Caki2 (cell line): ENCODE data around the gene C16orf86. TPM values are rescaled to one million over a fixed set of nuclear protein-coding genes. Genes with fewer than 3 reads are reported as not detected.
"Not testable (repeated sequence)": the region's sequence is repeated elsewhere in the genome, so short reads cannot be mapped to it uniquely, and the experiment has no call there.

ENCODE experiments used
- DNase-seq: peaks from one replicate; pipeline ENCODE4 v3.0.0-alpha.2; 2015; ENCODE audit warnings: low read depth
- in situ Hi-C: cut with HindIII; loops from 2 replicates; pipeline ENCODE4 v1.10.0; 2016; ENCODE audit warnings: low sequenced_read_pairs, low pct_unique_long_range_greater_than_20kb, mixed read lengths
- total RNA-seq: library from RNA; depleted of rRNA; stranded (reverse); fragments of >200 nt; shearing (Covaris generic); gene quantifications from 2 replicates; pipeline ENCODE4 v1.2.3, GENCODE V29; 2014; ENCODE audit warnings: low replicate concordance

Gene C16orf86
- total RNA-seq, 1 experiment from 2014 or later, result not detected

DNA sequence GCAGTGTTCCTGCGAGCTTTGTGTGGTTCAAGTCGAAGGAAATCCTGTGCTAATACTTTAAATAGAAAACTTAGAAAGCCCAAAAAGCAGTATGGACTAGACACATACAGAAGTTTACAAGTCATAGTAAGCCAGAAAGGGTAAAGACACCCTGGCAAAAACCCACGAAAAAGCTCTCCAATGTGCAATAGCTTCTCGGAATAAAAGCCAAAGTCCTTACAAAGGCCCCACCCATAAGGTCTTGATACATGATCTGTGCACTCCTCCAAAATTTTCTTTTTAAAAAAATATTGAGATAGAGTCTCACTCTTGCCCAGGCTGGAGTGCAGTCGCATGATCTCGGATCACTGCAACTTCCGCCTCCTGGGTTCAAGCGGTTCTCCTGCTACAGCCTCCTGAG, 10.3 kb downstream of the C16orf86 start:
- in situ Hi-C loops, result no loop called here
- no peak for DNase-seq

DNA sequence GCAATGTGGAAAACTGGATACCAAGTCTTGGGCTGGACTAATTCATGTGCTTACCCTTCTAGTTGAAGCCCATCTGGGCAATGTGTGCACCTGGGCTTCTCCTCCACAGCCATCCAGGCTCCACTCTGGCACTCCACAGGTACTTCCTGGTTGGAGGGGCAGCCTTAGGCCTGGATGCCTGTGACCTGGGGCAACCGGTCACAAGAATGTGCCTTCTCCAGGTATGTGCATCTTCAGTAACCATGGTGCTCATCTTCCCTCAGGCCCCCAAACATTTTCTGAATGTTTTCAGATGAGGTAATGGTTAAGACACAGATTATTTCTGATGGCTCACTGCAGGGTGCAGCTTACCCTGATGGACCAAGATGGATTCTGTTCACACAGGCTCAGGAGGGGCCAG, 11.1 kb downstream of the C16orf86 start:
- in situ Hi-C loops, result no loop called here

DNA sequence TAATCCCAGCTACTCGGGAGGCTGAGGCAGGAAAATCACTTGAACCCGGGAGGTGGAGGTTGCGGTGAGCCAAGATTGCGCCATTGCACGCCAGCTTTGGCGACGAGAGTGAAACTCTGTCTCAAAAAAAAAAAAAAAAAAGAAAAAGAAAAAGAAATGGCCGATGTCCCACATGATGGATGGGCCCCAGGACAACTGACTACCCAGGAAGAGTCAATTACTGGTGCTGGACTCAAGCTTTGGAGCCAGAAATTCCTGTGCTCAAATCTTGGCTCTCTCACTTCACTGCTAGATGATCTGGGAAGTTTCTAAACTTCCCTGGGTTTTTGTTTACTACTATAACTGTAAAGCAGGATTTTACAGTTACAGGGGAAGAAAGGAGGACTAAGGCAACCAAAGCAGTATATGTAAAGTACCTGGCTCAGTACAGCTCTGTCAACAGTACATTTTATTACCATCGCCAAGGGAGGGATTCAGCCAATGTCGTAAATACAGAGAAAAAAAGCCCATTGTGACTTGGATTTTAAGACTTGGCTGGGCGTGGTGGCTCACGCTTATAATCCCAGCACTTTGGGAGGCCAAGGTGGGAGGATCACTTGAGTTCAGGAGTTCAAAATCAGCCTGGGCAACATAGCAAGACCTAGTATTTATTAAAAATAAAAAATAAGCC, 11.9 kb downstream of the C16orf86 start:
- in situ Hi-C loops, result no loop called here
- no peak for DNase-seq

More for the DNA sequence above, 11.1 kb downstream of the C16orf86 start:
- DNase-seq, result no peak

DNA sequence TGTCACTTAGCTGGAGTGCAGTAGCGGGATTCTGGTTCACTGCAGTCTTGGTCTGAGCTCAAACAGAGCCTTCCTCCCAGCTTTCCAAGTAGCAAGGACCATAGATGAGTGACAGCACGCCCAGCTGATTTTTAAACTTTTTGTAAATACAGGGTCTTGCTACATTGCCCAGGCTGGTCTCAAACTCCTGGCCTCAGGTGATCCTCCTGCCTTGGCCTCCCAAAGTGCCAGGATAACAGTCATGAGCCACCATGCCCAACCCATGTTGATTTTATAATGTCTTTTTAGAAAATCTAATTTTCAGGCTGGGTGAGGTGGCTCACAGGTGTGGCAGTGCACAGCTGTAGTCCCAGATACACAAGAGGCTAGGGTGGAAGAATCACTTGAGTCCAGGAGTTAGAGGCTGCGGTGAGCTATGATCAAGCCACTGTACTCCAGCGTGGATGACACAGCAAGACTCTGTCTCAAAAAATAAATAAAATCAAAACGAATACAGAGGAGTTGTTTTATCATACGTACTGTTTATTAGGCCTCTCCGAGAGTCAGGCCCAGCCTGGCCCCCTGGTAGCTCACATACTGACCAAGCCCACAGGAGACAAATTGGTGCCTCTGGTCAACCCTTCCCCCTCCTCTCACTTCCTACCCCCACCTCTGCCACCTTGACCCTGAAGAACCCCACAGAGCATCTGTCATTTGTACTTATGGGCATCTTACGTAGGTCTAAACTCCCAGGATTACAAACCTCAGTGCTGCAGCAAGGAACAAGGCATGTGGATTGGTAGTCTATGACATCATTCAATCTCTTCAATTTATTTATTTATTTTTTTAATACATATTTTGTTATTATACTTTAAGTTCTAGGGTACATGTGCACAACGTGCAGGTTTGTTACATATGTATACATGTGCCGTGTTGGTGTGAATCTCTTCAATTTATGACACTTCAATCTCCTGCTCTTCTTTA, 13.6 kb downstream of the C16orf86 start:
- in situ Hi-C loops, result no loop called here
- no peak for DNase-seq

DNA sequence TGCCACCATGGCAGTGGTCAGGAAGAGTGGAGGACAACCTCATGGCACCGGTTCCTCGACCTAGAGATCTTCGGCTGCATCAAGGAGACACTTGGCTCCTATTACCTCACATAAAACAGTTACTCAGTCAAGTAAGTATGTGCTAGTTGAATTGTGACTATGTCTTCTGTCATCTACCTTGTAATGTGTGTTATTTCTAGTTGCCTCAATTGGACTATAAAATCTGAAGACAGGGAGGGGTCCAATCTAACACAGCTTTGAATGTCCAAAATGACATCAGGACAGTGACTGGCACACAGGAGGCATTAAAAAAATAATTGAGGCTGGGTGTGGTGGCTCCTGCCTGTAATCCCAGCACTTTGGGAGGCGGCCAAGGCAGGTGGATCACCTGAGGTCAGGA, 17.2 kb downstream of the C16orf86 start:
- no peak for DNase-seq
- in situ Hi-C loops, result no loop called here

DNA sequence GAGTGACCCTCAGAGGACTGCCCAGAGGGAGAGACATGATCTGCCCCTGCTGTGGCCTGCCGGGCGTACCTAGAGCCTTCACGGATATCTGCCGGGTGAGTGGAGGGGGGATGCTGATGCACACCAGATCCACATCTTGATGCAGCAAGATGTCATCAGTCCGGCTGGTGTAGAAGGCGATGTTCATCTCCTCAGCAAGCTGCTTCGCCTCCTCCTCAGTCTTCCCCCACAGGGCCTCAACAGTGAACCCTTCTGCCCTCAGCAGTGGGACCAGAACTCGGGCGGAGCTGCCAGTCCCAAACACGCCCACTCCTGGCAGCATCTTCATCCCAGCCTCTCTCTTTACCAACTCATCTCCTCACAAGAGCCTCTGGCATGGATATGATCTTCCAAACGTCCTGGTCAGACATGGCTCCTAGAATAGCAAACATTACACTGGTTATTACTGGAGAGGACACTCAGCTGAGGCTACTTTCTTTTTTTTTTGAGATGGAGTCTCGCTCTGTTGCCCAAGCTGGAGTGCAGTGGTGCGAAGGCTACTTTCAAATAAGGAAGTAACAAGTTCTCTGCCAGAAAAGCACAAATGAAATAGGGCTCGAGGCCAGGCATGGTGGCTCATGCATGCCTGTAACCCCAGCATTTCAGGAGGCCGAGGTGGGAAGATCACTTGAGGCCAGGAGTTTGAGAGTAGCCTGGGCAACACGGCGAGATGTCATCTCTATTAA, 18.9 kb downstream of the C16orf86 start:
- DNase-seq, result peak; percentile 14
- in situ Hi-C loops, result no loop called here

DNA sequence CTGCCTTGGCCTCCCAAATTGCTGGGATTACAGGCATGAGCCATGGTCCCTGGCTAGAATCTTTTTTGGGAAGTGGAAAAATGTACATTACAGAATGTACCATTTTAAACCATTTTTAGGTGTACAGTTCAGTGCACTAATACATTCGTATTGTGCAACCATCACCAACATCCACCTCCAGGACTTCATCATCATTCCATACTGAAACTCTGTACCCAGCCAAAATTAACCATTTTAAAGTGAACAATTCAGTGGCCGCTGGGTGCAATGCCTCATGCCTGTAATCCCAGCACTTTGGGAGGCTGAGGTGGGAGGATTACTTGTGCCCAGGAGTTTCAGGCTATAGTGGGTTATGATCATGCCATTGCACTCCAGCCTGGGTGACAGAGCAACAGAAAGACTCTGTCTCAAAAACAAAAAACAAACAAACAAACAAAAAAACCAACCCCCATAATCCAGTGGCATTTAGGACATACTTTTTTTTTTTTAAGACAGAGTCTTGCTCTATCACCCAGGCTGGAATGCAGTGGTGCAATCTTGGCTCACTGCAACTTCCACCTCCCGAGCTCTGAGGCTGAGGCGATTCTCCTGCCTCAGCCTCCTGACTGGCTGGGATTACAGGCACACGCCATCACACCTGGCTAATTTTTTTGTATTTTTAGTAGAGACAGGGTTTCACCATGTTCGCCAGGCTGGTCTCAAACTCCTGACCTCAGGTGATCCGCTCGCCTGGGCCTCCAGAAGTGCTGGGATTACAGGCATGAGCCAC, 27.1 kb downstream of the C16orf86 start:
- in situ Hi-C loops, DNase-seq: not testable (repeated sequence)

DNA sequence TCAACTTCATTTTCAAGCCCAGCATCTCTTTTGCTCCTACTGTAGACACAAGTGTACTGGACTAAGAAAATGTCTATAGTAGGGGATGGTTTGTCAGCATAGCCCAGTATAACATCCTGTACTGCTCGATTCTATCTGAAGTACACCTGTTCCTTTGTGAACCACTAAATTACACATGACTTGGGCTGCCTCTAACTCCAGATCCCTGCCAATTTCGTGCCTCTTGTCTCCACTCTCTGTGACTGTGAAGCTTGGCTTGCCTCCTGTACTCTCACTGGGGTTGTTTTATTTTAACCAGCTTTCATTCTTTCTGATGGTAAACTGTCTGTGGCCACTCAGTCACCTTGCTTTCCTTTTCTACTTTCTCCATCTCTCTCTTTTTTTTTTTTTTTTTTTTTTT, 28.0 kb downstream of the C16orf86 start:
- in situ Hi-C loops, result no loop called here
- DNase-seq, result no peak

DNA sequence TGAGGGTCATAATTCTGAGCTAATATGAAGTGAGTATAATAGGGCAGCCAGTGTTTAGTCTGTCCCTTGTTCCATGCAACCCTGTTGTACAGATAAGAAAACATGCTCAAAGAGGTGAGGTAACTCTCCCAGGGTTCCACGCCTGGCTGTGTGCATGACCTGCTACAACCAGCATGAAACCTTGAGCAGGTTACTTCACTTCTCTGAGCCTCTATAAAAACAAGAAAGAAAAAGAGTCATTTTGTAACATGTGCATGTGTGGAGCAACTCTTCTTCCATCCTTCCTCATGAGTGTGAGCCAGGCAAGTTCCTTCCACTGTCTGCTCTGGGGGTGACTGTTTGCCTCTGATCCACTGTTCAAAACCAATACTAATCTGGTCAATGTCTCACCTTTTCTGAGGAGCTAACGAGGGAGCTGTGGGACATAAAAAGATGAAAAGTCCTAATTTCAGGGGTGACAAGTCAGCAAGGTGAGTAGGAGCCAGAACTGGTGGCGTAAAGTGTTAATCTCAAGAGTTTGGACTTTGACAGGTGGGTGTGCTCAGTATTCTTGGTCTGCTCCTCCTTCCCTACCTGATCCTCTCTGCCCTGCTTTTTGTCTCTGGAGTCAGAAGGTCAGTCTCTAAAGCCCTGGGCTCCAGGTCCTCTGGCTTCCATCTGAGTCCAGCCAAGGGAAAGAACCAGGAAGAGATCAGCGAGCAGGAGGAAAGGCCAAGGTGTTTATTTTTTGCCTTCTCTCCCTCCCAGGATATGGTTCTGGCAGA, 31.0 kb downstream of the C16orf86 start:
- in situ Hi-C loops, result no loop called here

DNA sequence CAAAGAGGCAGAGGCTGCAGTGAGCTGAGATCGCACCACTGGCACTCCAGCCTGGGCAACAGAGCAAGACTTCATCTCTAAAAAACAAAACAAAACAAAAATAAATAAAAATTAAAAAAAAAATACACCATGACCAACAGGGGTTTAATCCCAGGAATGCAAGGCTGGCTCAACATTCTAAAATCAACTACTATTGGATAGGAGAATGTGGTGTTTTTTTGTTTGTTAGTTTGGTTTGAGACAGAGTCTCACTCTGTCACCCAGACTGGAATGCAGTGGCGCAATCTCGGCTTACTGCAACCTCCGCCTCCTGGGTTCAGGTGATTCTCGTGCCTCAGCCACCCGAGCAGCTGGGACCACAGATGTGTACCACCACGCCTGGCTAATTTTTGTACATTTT, 32.7 kb downstream of the C16orf86 start:
- DNase-seq, result no peak
- in situ Hi-C loops, result no loop called here

More for the DNA sequence above, 31.0 kb downstream of the C16orf86 start:
- no peak for DNase-seq

DNA sequence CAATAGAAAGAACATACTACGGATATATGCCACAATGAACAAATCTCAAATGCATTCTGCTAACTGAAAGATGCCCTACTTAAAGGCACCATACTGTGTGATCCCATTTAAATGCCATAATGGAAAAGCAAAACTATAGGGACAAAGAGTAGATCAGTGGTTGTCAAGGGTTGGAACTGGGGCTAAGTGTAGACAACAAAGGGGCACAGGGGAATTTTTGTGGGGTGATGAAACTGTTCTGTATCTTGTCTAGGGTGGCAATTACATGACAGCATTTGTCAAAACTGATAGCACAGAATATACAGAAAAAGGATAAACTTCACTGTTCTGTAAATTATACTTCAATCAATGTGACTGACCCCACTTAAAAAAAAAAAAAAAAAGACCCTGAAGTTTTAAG, 34.8 kb downstream of the C16orf86 start:
- DNase-seq, result no peak
- in situ Hi-C loops, result no loop called here

DNA sequence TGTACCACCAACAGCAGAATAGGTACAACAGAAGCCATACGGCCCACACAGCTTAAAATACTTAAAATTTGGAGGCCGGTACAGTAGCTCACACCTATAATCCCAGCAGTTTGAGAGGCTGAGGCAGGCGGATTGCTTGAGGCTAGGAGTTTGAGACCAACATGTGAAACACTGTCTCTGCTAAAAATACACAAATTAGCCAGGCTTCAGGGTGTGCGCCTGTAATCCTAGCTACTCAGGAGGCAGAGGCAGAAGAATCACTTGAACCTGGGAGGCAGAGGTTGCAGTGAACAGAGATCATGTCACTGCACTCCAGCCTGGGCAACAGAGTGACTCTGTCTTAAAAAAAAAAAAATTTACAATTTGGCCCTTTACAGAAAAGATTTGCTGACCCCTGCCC, 35.5 kb downstream of the C16orf86 start:
- in situ Hi-C loops, result no loop called here
- no peak for DNase-seq

DNA sequence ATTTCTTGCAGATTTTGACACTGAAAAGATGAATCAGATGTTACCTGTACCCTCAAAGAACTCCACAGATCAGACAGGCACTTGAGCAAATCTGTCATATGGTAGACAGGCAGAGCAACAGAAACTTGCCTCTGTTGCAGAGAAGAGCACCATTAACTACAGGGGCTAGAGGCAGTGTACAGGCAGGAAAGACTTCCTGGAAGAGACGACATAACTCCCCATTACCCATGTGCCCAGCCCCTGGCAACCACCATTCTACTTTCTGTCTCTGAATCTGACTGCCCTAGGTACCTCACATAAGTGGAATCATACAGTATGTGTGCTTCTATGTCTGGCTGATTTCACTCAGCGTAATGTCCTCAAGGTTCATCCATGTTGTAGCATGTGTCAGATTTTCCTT, 37.0 kb downstream of the C16orf86 start:
- DNase-seq, result no peak
- in situ Hi-C loops, result no loop called here

DNA sequence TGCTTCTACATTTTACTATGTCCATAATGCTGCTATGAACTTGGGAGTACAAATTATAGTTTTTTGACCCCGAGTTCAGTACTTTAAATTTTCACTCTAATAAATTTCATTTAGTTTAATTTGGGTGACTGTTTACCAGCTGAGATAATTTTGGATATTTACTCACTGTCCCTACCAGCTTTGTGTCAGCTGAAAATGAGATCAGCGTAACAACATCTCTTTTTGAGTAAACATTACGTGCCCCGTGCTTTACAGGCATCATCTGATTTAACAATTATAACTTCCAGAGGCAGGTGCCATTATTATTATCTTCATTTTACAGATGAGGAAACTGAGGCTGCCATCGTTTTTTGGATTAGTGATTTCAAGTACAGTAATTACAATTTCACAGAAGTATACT, 37.5 kb downstream of the C16orf86 start:
- no peak for DNase-seq
- in situ Hi-C loops, result no loop called here

DNA sequence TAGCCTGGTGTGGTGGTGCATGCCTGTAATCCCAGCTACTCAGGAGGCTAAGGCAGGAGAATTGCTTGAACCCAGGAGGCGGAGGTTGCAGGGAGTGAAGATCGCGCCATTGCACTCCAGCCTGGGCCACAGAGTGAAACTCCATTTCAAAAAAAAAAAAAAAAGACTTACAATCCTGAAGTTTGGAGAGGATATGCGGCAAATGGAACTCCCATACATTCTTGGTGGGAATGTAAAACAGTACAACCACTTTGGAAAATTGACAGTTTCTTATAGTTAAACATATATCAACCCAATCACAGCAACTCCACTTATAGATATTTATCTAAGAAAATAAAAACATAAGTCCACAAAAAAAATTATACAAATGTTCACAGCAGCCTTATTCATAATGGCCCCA, 40.6 kb downstream of the C16orf86 start:
- DNase-seq, result no peak
- in situ Hi-C loops, result no loop called here

DNA sequence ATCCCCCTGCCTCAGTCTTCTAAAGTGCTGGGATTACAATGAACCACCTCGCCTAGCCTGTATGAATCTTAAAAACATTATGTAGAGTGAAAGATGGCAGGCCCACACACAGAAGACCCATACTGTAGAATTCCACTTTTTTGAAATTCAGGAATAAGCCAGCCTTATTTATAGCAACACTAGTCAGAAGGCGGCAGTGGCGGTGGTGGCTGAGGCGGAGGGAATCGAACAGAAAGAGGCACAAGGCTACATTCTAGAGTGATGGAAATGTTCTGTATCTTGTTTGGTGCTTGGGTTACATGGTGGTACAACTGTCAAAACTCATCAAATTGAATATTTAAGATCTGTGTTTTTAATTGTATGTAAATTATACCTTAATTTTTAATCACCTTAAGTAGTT, 41.2 kb downstream of the C16orf86 start:
- no peak for DNase-seq
- in situ Hi-C loops, result no loop called here

DNA sequence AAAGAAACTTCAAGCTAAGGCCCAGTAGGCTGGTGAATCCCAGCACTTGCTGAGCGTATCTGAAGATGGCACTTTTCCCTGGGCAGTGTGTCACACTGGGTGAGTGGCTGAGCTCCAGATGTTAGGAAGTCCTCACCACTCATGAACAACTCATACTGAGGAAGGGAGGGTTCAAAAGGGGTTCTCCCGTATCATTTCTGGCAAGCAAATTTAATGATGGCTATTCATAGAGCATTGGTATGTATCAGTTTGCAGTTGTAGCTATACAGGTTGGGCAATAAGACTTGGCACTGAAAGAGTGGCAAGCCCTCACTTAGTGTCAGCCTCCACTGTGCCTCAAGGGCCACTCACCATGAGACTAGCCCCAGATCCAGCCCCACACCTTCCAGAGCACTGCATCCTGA, 41.8 kb downstream of the C16orf86 start:
- no peak for DNase-seq
- in situ Hi-C loops, result no loop called here

DNA sequence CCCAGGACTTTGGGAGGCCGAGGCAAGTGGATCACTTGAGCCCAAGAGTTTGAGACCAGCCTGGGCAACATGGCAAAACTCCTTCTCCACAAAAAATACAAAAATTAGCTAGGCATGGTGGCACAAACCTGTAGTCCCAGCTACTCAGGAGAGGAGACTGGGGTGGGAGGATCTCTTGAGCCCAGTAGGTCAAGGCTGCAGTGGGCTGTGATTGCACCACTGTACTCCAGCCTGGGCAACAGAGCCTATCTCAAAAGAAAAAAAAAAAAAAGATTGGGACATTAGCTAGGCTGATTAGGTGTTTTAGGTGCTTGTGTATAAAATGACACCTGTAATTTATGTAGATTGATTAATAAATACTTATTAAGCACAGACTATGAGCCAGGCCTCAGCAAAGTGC, 42.4 kb downstream of the C16orf86 start:
- in situ Hi-C loops, result no loop called here

More for the DNA sequence above, 42.4 kb downstream of the C16orf86 start:
- no peak for DNase-seq
